Measurements from ENCODE around the gene C17orf50.

- TF ChIP-seq CTCF (IDR thresholded peaks at IDR 0.05; ENCODE audit: poor library complexity) (no peak), EZH2 (IDR thresholded peaks at IDR 0.05; ENCODE audit: borderline replicate concordance) (no peak), EZH2phosphoT487 (IDR thresholded peaks at IDR 0.05; ENCODE audit: low read depth, severe bottlenecking, unreplicated experiment) (no peak)
Measured at GRCh38 chr17:35773129-35773528, 12.4 kb downstream of the C17orf50 start.

All from hepatocyte (in vitro differentiated cells).